HepG2 (cell line): Measurements from ENCODE around the gene CDKN1A. TPM values are rescaled to one million over a fixed set of nuclear protein-coding genes. Genes with fewer than 3 reads are reported as not detected.

Source experiments
- ATRX ChIP-seq: sonication (generic); formaldehyde crosslinking; IDR thresholded peaks from 2 replicates; pipeline ENCODE4 v1.4.0; 2020; ENCODE audit warnings: missing genetic modification reagents, borderline replicate concordance
- EZH2 ChIP-seq: conservative IDR thresholded peaks from 2 replicates; pipeline ENCODE4 v1.6.1; 2012; ENCODE audit warnings: mild to moderate bottlenecking, low read depth, low read length, moderate library complexity
- FOXP4 ChIP-seq: sonication (generic); formaldehyde crosslinking; IDR thresholded peaks from 2 replicates; pipeline ENCODE4 v1.4.0; 2020; ENCODE audit warnings: missing genetic modification reagents
- MAFF ChIP-seq: IDR thresholded peaks from 2 replicates; pipeline ENCODE4 v1.6.1; 2011; ENCODE audit warnings: low read depth, low read length, improper control_type of control experiment
- PAF1 ChIP-seq: IDR thresholded peaks from 2 replicates; pipeline ENCODE4 v1.6.1; 2016; ENCODE audit warnings: missing genetic modification reagents, missing compliant biosample characterization
- PAX8 ChIP-seq: sonication (generic); formaldehyde crosslinking; IDR thresholded peaks from 2 replicates; pipeline ENCODE4 v1.8.0; 2022; ENCODE audit warnings: mild to moderate bottlenecking, missing genetic modification reagents, borderline replicate concordance
- POLR2G ChIP-seq: fragments of 200-400 bp; formaldehyde crosslinking; IDR thresholded peaks from 2 replicates; pipeline ENCODE4 v1.6.1; 2018; ENCODE audit warnings: mild to moderate bottlenecking, low read depth, low read length, moderate library complexity
- SRF ChIP-seq: IDR thresholded peaks from 2 replicates; pipeline ENCODE4 v1.6.1; 2011; ENCODE audit warnings: mild to moderate bottlenecking, low read depth, low read length, moderate library complexity
- ZNF484 ChIP-seq: sonication (generic); formaldehyde crosslinking; IDR thresholded peaks from 2 replicates; pipeline ENCODE4 v1.5.1; 2020; ENCODE audit warnings: mild to moderate bottlenecking, low read depth, missing genetic modification reagents, borderline replicate concordance
- ZNF772 ChIP-seq: sonication (generic); formaldehyde crosslinking; IDR thresholded peaks from 2 replicates; pipeline ENCODE4 v1.5.0; 2020; ENCODE audit warnings: mild to moderate bottlenecking, missing genetic modification reagents
- ZSCAN20 ChIP-seq: sonication (generic); formaldehyde crosslinking; IDR thresholded peaks from 2 replicates; pipeline ENCODE4 v1.4.0; 2020; ENCODE audit warnings: missing genetic modification reagents, mild to moderate bottlenecking, borderline replicate concordance
- polyA plus RNA-seq, 8 experiments: library from polyadenylated mRNA; depleted of rRNA in 3 of 8; stranded (reverse) in 7 of 8; unstranded in 1 of 8; fragments of >200 nt; fragmentation: Illumina TruSeq in 4 of 8; extraction: Trizol in 4 of 8; gene quantifications; 2 replicates each; pipeline versions ENCODE4 v1.2.1 to v1.2.3, GENCODE V29; 2011 to 2016; ENCODE audit warnings: low read depth in 4 of 8, missing spikeins in 1 of 8, mixed read lengths in 1 of 8; ENCODE audit not compliant: insufficient read depth in 1 of 8
- total RNA-seq, 5 experiments: library from RNA; depleted of rRNA; stranded (reverse); fragments of >200 nt; fragmentation: Illumina TruSeq; extraction: Trizol; gene quantifications; 2 replicates each; pipeline ENCODE4 v1.2.3, GENCODE V29; 2016; ENCODE audit warnings: low read depth in 1 of 5
- TF ChIP-seq, protein P1 (sequence below): sonication (generic); formaldehyde crosslinking; IDR thresholded peaks from 2 replicates; pipeline ENCODE4 v1.4.0; 2020; ENCODE audit warnings: missing genetic modification reagents, borderline replicate concordance
- TF ChIP-seq, protein P2 (sequence below): IDR thresholded peaks from 2 replicates; pipeline ENCODE4 v1.6.1; 2016; ENCODE audit warnings: low read depth, control low read depth
- TF ChIP-seq, protein P3 (sequence below): sonication (generic); formaldehyde crosslinking; IDR thresholded peaks from 2 replicates; pipeline ENCODE4 v1.8.0; 2022; ENCODE audit warnings: mild to moderate bottlenecking, missing genetic modification reagents
- TF ChIP-seq, protein P4 (sequence below): sonication (generic); formaldehyde crosslinking; IDR thresholded peaks from 2 replicates; pipeline ENCODE4 v1.4.0; 2020; ENCODE audit warnings: mild to moderate bottlenecking, missing genetic modification reagents
- TF ChIP-seq, protein P5 (sequence below): sonication (generic); formaldehyde crosslinking; IDR thresholded peaks from 2 replicates; pipeline ENCODE4 v1.8.1; 2023; ENCODE audit warnings: mild to moderate bottlenecking, missing genetic modification reagents

The CDKN1A gene
- total and polyA plus RNA-seq, 2 of the 13 experiments (the other 11 are each of a cell fraction or from before 2014, with no cell fraction given), result 60.7 to 92.1 TPM

DNA sequence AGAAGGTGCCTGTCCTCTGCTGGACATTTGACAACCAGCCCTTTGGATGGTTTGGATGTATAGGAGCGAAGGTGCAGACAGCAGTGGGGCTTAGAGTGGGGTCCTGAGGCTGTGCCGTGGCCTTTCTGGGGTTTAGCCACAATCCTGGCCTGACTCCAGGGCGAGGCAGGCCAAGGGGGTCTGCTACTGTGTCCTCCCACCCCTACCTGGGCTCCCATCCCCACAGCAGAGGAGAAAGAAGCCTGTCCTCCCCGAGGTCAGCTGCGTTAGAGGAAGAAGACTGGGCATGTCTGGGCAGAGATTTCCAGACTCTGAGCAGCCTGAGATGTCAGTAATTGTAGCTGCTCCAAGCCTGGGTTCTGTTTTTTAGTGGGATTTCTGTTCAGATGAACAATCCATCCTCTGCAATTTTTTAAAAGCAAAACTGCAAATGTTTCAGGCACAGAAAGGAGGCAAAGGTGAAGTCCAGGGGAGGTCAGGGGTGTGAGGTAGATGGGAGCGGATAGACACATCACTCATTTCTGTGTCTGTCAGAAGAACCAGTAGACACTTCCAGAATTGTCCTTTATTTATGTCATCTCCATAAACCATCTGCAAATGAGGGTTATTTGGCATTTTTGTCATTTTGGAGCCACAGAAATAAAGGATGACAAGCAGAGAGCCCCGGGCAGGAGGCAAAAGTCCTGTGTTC lies 1.3 kb upstream of the CDKN1A start (continued):
- TF ChIP-seq, protein P1, sequence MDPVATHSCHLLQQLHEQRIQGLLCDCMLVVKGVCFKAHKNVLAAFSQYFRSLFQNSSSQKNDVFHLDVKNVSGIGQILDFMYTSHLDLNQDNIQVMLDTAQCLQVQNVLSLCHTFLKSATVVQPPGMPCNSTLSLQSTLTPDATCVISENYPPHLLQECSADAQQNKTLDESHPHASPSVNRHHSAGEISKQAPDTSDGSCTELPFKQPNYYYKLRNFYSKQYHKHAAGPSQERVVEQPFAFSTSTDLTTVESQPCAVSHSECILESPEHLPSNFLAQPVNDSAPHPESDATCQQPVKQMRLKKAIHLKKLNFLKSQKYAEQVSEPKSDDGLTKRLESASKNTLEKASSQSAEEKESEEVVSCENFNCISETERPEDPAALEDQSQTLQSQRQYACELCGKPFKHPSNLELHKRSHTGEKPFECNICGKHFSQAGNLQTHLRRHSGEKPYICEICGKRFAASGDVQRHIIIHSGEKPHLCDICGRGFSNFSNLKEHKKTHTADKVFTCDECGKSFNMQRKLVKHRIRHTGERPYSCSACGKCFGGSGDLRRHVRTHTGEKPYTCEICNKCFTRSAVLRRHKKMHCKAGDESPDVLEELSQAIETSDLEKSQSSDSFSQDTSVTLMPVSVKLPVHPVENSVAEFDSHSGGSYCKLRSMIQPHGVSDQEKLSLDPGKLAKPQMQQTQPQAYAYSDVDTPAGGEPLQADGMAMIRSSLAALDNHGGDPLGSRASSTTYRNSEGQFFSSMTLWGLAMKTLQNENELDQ (CRISPR knock-in tag), result no peak
- TF ChIP-seq PAX8 (0 out of 2 replicates have a peak, but pooled peaks have one; percentile 24), EZH2 (no peak), POLR2G (peak; percentile 68; the same call in 1 of the 2 replicates), SRF (no peak), ZSCAN20 (CRISPR knock-in tag) (no peak), ATRX (CRISPR knock-in tag) (no peak), ZNF772 (CRISPR knock-in tag) (peak; percentile 17; the same call in 1 of the 2 replicates), FOXP4 (CRISPR knock-in tag) (no peak), PAF1 (peak; percentile 84), MAFF (no peak), ZNF484 (CRISPR knock-in tag) (no peak)
- TF ChIP-seq, protein P2, sequence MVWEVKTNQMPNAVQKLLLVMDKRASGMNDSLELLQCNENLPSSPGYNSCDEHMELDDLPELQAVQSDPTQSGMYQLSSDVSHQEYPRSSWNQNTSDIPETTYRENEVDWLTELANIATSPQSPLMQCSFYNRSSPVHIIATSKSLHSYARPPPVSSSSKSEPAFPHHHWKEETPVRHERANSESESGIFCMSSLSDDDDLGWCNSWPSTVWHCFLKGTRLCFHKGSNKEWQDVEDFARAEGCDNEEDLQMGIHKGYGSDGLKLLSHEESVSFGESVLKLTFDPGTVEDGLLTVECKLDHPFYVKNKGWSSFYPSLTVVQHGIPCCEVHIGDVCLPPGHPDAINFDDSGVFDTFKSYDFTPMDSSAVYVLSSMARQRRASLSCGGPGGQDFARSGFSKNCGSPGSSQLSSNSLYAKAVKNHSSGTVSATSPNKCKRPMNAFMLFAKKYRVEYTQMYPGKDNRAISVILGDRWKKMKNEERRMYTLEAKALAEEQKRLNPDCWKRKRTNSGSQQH (CRISPR knock-in tag), result no peak
- TF ChIP-seq, protein P3, sequence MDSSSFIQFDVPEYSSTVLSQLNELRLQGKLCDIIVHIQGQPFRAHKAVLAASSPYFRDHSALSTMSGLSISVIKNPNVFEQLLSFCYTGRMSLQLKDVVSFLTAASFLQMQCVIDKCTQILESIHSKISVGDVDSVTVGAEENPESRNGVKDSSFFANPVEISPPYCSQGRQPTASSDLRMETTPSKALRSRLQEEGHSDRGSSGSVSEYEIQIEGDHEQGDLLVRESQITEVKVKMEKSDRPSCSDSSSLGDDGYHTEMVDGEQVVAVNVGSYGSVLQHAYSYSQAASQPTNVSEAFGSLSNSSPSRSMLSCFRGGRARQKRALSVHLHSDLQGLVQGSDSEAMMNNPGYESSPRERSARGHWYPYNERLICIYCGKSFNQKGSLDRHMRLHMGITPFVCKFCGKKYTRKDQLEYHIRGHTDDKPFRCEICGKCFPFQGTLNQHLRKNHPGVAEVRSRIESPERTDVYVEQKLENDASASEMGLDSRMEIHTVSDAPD (CRISPR knock-in tag), result no peak
- TF ChIP-seq, protein P4, sequence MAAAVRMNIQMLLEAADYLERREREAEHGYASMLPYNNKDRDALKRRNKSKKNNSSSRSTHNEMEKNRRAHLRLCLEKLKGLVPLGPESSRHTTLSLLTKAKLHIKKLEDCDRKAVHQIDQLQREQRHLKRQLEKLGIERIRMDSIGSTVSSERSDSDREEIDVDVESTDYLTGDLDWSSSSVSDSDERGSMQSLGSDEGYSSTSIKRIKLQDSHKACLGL, result no peak
- TF ChIP-seq, protein P5, sequence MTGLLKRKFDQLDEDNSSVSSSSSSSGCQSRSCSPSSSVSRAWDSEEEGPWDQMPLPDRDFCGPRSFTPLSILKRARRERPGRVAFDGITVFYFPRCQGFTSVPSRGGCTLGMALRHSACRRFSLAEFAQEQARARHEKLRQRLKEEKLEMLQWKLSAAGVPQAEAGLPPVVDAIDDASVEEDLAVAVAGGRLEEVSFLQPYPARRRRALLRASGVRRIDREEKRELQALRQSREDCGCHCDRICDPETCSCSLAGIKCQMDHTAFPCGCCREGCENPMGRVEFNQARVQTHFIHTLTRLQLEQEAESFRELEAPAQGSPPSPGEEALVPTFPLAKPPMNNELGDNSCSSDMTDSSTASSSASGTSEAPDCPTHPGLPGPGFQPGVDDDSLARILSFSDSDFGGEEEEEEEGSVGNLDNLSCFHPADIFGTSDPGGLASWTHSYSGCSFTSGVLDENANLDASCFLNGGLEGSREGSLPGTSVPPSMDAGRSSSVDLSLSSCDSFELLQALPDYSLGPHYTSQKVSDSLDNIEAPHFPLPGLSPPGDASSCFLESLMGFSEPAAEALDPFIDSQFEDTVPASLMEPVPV (CRISPR knock-in tag), result 0 out of 2 replicates have a peak, but pooled peaks have one; percentile 2
